Measurements from ENCODE around the gene ANKFN1. TPM values are rescaled to one million over a fixed set of nuclear protein-coding genes. Genes with fewer than 3 reads are reported as not detected.

ANKFN1 gene
- polyA plus RNA-seq, 3 donors = not detected

DNA sequence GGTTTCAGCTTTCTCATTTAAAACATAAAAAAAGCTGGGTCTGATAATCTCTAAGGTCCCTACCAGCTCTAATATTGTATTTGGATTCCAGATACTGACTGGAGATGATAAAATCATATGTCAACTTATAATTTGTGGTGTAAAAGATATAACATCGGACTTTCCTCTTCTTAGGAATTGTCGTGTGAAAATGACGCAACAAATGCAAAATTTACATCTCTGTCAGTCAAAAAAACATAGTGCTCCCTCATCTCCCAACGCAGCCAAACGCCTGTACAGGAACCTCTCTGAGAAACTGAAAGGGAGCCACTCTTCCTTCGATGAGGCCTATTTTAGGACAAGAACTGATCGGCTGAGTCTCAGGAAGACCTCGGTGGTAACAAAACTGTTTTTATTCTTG lies 197.3 kb downstream of the ANKFN1 start:
- H3K27ac Mint-ChIP-seq = no peak overlapping the region
- Histone ChIP-seq H3K4me2 (replicated peaks; ENCODE audit: extremely low read depth, low read length, poor library complexity, severe bottlenecking) (no peak overlapping the region), H3K9me3 (replicated peaks in 1 of 2; ENCODE audit: control insufficient read depth in 1 of 2, insufficient read depth in 1 of 2, low read length in 2 of 2) (no peaks in the 10 kb centered on the region), H3K27me3 (ENCODE audit: control insufficient read depth in 2 of 2, insufficient read depth in 2 of 2, low read length in 2 of 2) (no peaks in the 10 kb centered on the region), H3K27ac (ENCODE audit: low read depth in 1 of 2, low read length in 2 of 2) (no peak overlapping the region), H3K36me3 (replicated peaks in 1 of 2; ENCODE audit: control insufficient read depth in 1 of 2, insufficient read depth in 2 of 2, low read length in 2 of 2) (no peaks in the 10 kb centered on the region), H4K20me1 (ENCODE audit: insufficient read depth, low read length) (no peaks in the 10 kb centered on the region), H3K9ac (ENCODE audit: insufficient read depth, low read length, poor library complexity, severe bottlenecking) (no peak overlapping the region), H2AFZ (ENCODE audit: insufficient read depth, low read depth, low read length, poor library complexity, severe bottlenecking) (no peak overlapping the region), H3K4me1 (ENCODE audit: control insufficient read depth in 1 of 2, insufficient read depth in 2 of 2, low read length in 2 of 2) (no peaks in the 10 kb centered on the region), H3K79me2 (ENCODE audit: insufficient read depth, low read length) (no peaks in the 10 kb centered on the region), H3K4me3 (replicated peaks in 1 of 3; ENCODE audit: low read depth in 2 of 3, low read length in 3 of 3) (no peak overlapping the region)
- peaks cover 0 to 6% (median 2%) of the 10 kb centered on the region in 7 donors for H3K9me3 Mint-ChIP-seq
- 79% methylated on average over 5 of the region's 8 CpGs for WGBS (ENCODE audit: insufficient coverage)
- intact Hi-C loops (cut with micrococcal nuclease) = no loop called here
- H3K36me3 Mint-ChIP-seq = no peaks in the 10 kb centered on the region
- no peak overlapping the region for H3K4me3 Mint-ChIP-seq
- TF ChIP-seq, protein P1, sequence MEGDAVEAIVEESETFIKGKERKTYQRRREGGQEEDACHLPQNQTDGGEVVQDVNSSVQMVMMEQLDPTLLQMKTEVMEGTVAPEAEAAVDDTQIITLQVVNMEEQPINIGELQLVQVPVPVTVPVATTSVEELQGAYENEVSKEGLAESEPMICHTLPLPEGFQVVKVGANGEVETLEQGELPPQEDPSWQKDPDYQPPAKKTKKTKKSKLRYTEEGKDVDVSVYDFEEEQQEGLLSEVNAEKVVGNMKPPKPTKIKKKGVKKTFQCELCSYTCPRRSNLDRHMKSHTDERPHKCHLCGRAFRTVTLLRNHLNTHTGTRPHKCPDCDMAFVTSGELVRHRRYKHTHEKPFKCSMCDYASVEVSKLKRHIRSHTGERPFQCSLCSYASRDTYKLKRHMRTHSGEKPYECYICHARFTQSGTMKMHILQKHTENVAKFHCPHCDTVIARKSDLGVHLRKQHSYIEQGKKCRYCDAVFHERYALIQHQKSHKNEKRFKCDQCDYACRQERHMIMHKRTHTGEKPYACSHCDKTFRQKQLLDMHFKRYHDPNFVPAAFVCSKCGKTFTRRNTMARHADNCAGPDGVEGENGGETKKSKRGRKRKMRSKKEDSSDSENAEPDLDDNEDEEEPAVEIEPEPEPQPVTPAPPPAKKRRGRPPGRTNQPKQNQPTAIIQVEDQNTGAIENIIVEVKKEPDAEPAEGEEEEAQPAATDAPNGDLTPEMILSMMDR (IDR thresholded peaks at IDR 0.05) = no peak
- no peak for DNase-seq
- peaks cover 0 to 2% (median 0%) of the 10 kb centered on the region in 3 donors for H3K27me3 Mint-ChIP-seq (ENCODE audit: low read depth in 3 of 3)
- no peaks in the 10 kb centered on the region for H3K4me1 Mint-ChIP-seq

DNA sequence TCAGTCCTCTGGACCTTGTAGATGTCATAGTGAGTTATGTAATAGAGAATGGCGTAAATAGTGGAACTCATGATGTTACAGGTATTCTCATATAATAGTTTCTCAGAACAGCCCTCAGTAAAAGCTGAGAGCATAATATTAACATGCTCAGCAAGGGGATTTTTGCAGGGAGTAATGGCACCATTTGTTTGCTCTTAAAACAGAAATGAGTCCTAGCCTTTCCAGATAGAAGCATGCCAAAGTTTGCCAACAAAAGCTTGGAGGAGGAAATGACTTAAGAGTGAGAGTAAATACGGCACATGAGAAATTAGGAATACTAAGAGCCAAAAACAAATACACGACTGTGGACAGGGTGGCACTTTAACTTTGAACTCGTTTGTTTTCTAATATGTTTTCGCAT lies 198.4 kb downstream of the ANKFN1 start:
- Mint-ChIP-seq H3K27ac (no peak overlapping the region), H3K27me3 (ENCODE audit: low read depth in 3 of 3) (peaks cover 0 to 2% (median 2%) of the 10 kb centered on the region in 3 donors), H3K36me3 (no peaks in the 10 kb centered on the region), H3K4me3 (no peak overlapping the region), H3K4me1 (no peaks in the 10 kb centered on the region), H3K9me3 (peaks cover 0 to 5% (median 0%) of the 10 kb centered on the region in 7 donors)
- no peaks in the 10 kb centered on the region for H3K36me3 ChIP-seq (replicated peaks in 1 of 2; ENCODE audit: control insufficient read depth in 1 of 2, insufficient read depth in 2 of 2, low read length in 2 of 2)
- H3K9me3 ChIP-seq (replicated peaks in 1 of 2; ENCODE audit: control insufficient read depth in 1 of 2, insufficient read depth in 1 of 2, low read length in 2 of 2) = no peaks in the 10 kb centered on the region
- DNase-seq = no peak
- no peaks in the 10 kb centered on the region for H3K79me2 ChIP-seq (ENCODE audit: insufficient read depth, low read length)
- H3K27ac ChIP-seq (ENCODE audit: low read depth in 1 of 2, low read length in 2 of 2) = no peak overlapping the region
- intact Hi-C loops (cut with micrococcal nuclease) = no loop called here
- H2AFZ ChIP-seq (ENCODE audit: insufficient read depth, low read depth, low read length, poor library complexity, severe bottlenecking) = no peak overlapping the region
- WGBS (ENCODE audit: insufficient coverage) = 100% methylated on average over 2 of the region's 5 CpGs
- no peaks in the 10 kb centered on the region for H4K20me1 ChIP-seq (ENCODE audit: insufficient read depth, low read length)
- TF ChIP-seq, protein P1 (IDR thresholded peaks at IDR 0.05) = no peak
- H3K4me3 ChIP-seq (replicated peaks in 1 of 3; ENCODE audit: low read depth in 2 of 3, low read length in 3 of 3) = no peak overlapping the region
- H3K27me3 ChIP-seq (ENCODE audit: control insufficient read depth in 2 of 2, insufficient read depth in 2 of 2, low read length in 2 of 2) = no peaks in the 10 kb centered on the region
- H3K4me1 ChIP-seq (ENCODE audit: control insufficient read depth in 1 of 2, insufficient read depth in 2 of 2, low read length in 2 of 2) = no peaks in the 10 kb centered on the region
- no peak overlapping the region for H3K4me2 ChIP-seq (replicated peaks; ENCODE audit: extremely low read depth, low read length, poor library complexity, severe bottlenecking)
- no peak overlapping the region for H3K9ac ChIP-seq (ENCODE audit: insufficient read depth, low read length, poor library complexity, severe bottlenecking)
